OCI-LY3 (cell line): ENCODE results near the gene APOC1.
"Not testable (repeated sequence)": the region's sequence is repeated elsewhere in the genome, so short reads cannot be mapped to it uniquely, and the experiment has no call there.

Source experiments
- CTCF ChIP-seq: fragments of 200-600, 300-600 bp; sonication (generic); IDR thresholded peaks from 2 replicates; pipeline ENCODE4 v1.5.1; 2014; ENCODE audit warnings: antibody characterized with exemption, low read length, low read depth
- EZH2phosphoT487 ChIP-seq: fragments of 200-600 bp; shearing (Covaris generic); IDR thresholded peaks from 2 replicates; pipeline ENCODE4 v1.6.1; 2018; ENCODE audit warnings: antibody characterized with exemption, mixed run types, low read depth

GRCh38 chr19:44913512-44914432 is 636 bp upstream of the APOC1 start:
- TF ChIP-seq CTCF, EZH2phosphoT487: not testable (repeated sequence)
